Endothelial cell of umbilical vein (primary cell): ENCODE results near the gene OTOP2. TPM values are rescaled to one million over a fixed set of nuclear protein-coding genes. Genes with fewer than 3 reads are reported as not detected.

Source experiments
- BruUV-seq: library from RNA; stranded (reverse); fragments of 400-500 nt; replicated peaks from 2 replicates; lab custom pipeline; 2021; lab: Mats Ljungman, UMichigan
- CTCF ChIA-PET: fragments of 300-600, 350-600 bp; sonication (Branson Sonifier 250); formaldehyde crosslinking; loops from one replicate; lab custom pipeline; 2021; ENCODE audit warnings: antibody characterized with exemption, inconsistent platforms; lab: Charles Lee
- POLR2A ChIA-PET: fragments of 300-600, 350-600 bp; sonication (Branson Sonifier 250); formaldehyde crosslinking; loops from one replicate; lab custom pipeline; 2021; ENCODE audit warnings: antibody characterized with exemption, inconsistent platforms; lab: Charles Lee
- DNase-seq: peaks from one replicate; pipeline ENCODE4 v3.0.0-alpha.2; 2011; ENCODE audit warnings: low read depth, low spot score
- FAIRE-seq: peaks from 2 replicates; lab custom pipeline; 2011; peaks lifted over from hg19 to GRCh38; lab: Jason Lieb, UNC
- H2AFZ ChIP-seq: 2 replicates; pipeline ENCODE4 v1.6.0; 2012; ENCODE audit warnings: low read depth, low read length, control low read depth, inconsistent platforms
- H3K27ac ChIP-seq: 2 replicates; pipeline ENCODE4 v1.5.1; 2011; ENCODE audit warnings: low read depth, mild to moderate bottlenecking, control low read depth, low read length, moderate library complexity; ENCODE audit not compliant: insufficient read depth
- H3K27me3 ChIP-seq, 2 experiments: 2 replicates each; pipeline versions ENCODE4 v1.6.0 to v1.6.1; 2011; ENCODE audit warnings: low read length in 2 of 2, mixed read lengths in 1 of 2; ENCODE audit not compliant: control insufficient read depth in 2 of 2, insufficient read depth in 2 of 2
- H3K36me3 ChIP-seq, 2 experiments: 2 replicates in 1 of 2; 3 replicates in 1 of 2; pipeline ENCODE4 v1.5.1; 2011; ENCODE audit warnings: low read length in 2 of 2, mild to moderate bottlenecking in 1 of 2, moderate library complexity in 1 of 2; ENCODE audit not compliant: control insufficient read depth in 2 of 2, insufficient read depth in 2 of 2; ENCODE audit errors: extremely low read depth in 1 of 2
- H3K4me1 ChIP-seq: 3 replicates; pipeline ENCODE4 v1.5.1; 2011; ENCODE audit warnings: mild to moderate bottlenecking, low read length; ENCODE audit not compliant: control insufficient read depth, insufficient read depth; ENCODE audit errors: extremely low read depth
- H3K4me2 ChIP-seq: 2 replicates; pipeline ENCODE4 v1.6.1; 2011; ENCODE audit warnings: low read length, control low read depth, mixed read lengths; ENCODE audit not compliant: insufficient read depth
- H3K4me3 ChIP-seq, 3 experiments: fragments of 200-600 bp in 1 of 3; sonication (generic), shearing (Covaris generic) in 1 of 3; replicated peaks in 1 of 3; 2 replicates each; pipeline ENCODE4 v1.5.1; 2011 to 2016; ENCODE audit warnings: control low read depth in 3 of 3, low read length in 3 of 3, mild to moderate bottlenecking in 2 of 3, inconsistent platforms in 1 of 3, low read depth in 1 of 3, moderate library complexity in 1 of 3; ENCODE audit not compliant: insufficient read depth in 1 of 3
- H3K79me2 ChIP-seq: 2 replicates; pipeline ENCODE4 v1.6.0; 2012; ENCODE audit warnings: low read length, inconsistent platforms; ENCODE audit not compliant: control insufficient read depth, insufficient read depth
- H3K9ac ChIP-seq: replicated peaks from 2 replicates; pipeline ENCODE3; 2011; ENCODE audit warnings: low read length, control low read depth; ENCODE audit not compliant: insufficient read depth; ENCODE audit errors: extremely low read depth
- H3K9me1 ChIP-seq: replicated peaks from 3 replicates; pipeline ENCODE4 v1.6.0; 2011; ENCODE audit warnings: mild to moderate bottlenecking, low read length; ENCODE audit not compliant: control insufficient read depth, insufficient read depth; ENCODE audit errors: extremely low read depth
- H3K9me3 ChIP-seq: replicated peaks from 2 replicates; pipeline ENCODE4 v1.5.1; 2012; ENCODE audit warnings: low read length, inconsistent platforms; ENCODE audit not compliant: control insufficient read depth, insufficient read depth
- H4K20me1 ChIP-seq: replicated peaks from 2 replicates; pipeline ENCODE3; 2011; ENCODE audit warnings: mild to moderate bottlenecking, low read length; ENCODE audit not compliant: control insufficient read depth, insufficient read depth; ENCODE audit errors: extremely low read depth
- EZH2 ChIP-seq: IDR thresholded peaks from 2 replicates; pipeline ENCODE4 v1.6.1; 2012; ENCODE audit warnings: borderline replicate concordance, low read depth, mild to moderate bottlenecking, moderate library complexity, low read length, inconsistent platforms; ENCODE audit not compliant: severe bottlenecking
- FOS ChIP-seq: IDR thresholded peaks from 2 replicates; pipeline ENCODE4 v1.6.1; 2011; ENCODE audit warnings: mild to moderate bottlenecking, low read length, moderate library complexity, borderline replicate concordance; ENCODE audit not compliant: insufficient read depth
- GATA2 ChIP-seq: IDR thresholded peaks from 2 replicates; pipeline ENCODE4 v1.7.0; 2011; ENCODE audit warnings: low read depth, mild to moderate bottlenecking, moderate library complexity, mixed read lengths, low read length; ENCODE audit not compliant: insufficient read length, insufficient read depth
- JUN ChIP-seq: IDR thresholded peaks from 2 replicates; pipeline ENCODE4 v1.6.1; 2011; ENCODE audit warnings: borderline replicate concordance, low read depth; ENCODE audit not compliant: insufficient read length, insufficient read depth
- MAX ChIP-seq: IDR thresholded peaks from 2 replicates; pipeline ENCODE4 v1.6.1; 2011; ENCODE audit not compliant: insufficient read depth, insufficient read length
- MYC ChIP-seq: IDR thresholded peaks from one replicate; pipeline ENCODE4 v1.6.1; 2011; ENCODE audit warnings: mild to moderate bottlenecking, low read depth, low read length
- POLR2A ChIP-seq: IDR thresholded peaks from 2 replicates; pipeline ENCODE4 v1.6.1; 2012; ENCODE audit warnings: low read depth, mild to moderate bottlenecking, control low read depth, low read length
- POLR2AphosphoS5 ChIP-seq: IDR thresholded peaks from 2 replicates; pipeline ENCODE4 v1.6.1; 2012; ENCODE audit warnings: low read depth, mild to moderate bottlenecking, control low read depth, low read length, moderate library complexity; ENCODE audit not compliant: insufficient read depth
- dilution Hi-C: fragments of 300-500 bp; cut with MboI; formaldehyde crosslinking; loops from one replicate; pipeline ENCODE4 v1.15.0; 2019; ENCODE audit warnings: low sequenced_read_pairs; ENCODE audit not compliant: extremely low pct_ligation_motif_present
- intact Hi-C: fragments of 100-400 bp; cut with micrococcal nuclease; formaldehyde crosslinking; loops from one replicate; pipeline ENCODE4 v1.10.0; 2022
- polyA plus RNA-seq, 4 experiments: library from polyadenylated mRNA; depleted of rRNA in 3 of 4; stranded (reverse) in 3 of 4; unstranded in 1 of 4; fragments of >200 nt; gene quantifications; 2 replicates each; pipeline versions ENCODE4 v1.2.1 to v1.2.3, GENCODE V29; 2011 to 2012; ENCODE audit warnings: missing spikeins in 1 of 4
- total RNA-seq: library from RNA; stranded (reverse); gene quantifications from 2 replicates; pipeline ENCODE4 v1.2.3, GENCODE V29; 2021
- TF ChIP-seq, protein P1 (sequence below), 2 donors: IDR thresholded peaks; 1 replicate in 1 of 2; 2 replicates in 1 of 2; pipeline ENCODE4 v1.5.1; 2011; ENCODE audit warnings: low read length in 2 of 2, mild to moderate bottlenecking in 2 of 2, moderate library complexity in 2 of 2, control low read depth in 1 of 2, inconsistent platforms in 1 of 2, low read depth in 1 of 2; ENCODE audit not compliant: insufficient read depth in 1 of 2; ENCODE audit errors: extremely low read depth in 1 of 2

OTOP2 gene
- total and polyA plus RNA-seq, 2 donors (not counting 3 experiments of a cell fraction or from before 2014, with no cell fraction given), result not detected

- no peak overlapping the region for H3K27ac ChIP-seq
- H3K36me3 ChIP-seq, result no peaks in the 10 kb centered on the region
- FAIRE-seq, result no peak
- intact Hi-C loops, result no loop called here
- H3K4me2 ChIP-seq, result no peak overlapping the region
- H3K4me3 ChIP-seq, result no peak overlapping the region
- H3K79me2 ChIP-seq, result no peaks in the 10 kb centered on the region
- no peaks in the 10 kb centered on the region for H3K4me1 ChIP-seq
- no peak overlapping the region for H3K9ac ChIP-seq
- ChIA-PET CTCF (interaction anchor here (1.5 kb wide), 1 partner anchor 27 kb away, joined by 5 read pairs; no protein-coding TSS in a partner anchor), POLR2A (no interaction called here)
- BruUV-seq, result no TSS peak
- no peaks in the 10 kb centered on the region for H3K9me3 ChIP-seq
- dilution Hi-C loops, result no loop called here
- no peaks in the 10 kb centered on the region for H4K20me1 ChIP-seq
- TF ChIP-seq GATA2 (no peak), EZH2 (no peak), MYC (no peak), FOS (no peak), POLR2A (no peak), POLR2AphosphoS5 (no peak), MAX (no peak), JUN (no peak)
- TF ChIP-seq, protein P1, sequence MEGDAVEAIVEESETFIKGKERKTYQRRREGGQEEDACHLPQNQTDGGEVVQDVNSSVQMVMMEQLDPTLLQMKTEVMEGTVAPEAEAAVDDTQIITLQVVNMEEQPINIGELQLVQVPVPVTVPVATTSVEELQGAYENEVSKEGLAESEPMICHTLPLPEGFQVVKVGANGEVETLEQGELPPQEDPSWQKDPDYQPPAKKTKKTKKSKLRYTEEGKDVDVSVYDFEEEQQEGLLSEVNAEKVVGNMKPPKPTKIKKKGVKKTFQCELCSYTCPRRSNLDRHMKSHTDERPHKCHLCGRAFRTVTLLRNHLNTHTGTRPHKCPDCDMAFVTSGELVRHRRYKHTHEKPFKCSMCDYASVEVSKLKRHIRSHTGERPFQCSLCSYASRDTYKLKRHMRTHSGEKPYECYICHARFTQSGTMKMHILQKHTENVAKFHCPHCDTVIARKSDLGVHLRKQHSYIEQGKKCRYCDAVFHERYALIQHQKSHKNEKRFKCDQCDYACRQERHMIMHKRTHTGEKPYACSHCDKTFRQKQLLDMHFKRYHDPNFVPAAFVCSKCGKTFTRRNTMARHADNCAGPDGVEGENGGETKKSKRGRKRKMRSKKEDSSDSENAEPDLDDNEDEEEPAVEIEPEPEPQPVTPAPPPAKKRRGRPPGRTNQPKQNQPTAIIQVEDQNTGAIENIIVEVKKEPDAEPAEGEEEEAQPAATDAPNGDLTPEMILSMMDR (IDR thresholded peaks at IDR 0.05; ENCODE audit: extremely low read depth in 1 of 2, insufficient read depth in 1 of 2, low read depth in 1 of 2, low read length in 2 of 2), result no peak
- H3K27me3 ChIP-seq, result peaks cover 34 to 35% of the 10 kb centered on the region in 2 experiments
- no peak for DNase-seq
- H2AFZ ChIP-seq, result no peak overlapping the region
- no peaks in the 10 kb centered on the region for H3K9me1 ChIP-seq
These were observed 6.5 kb downstream of the OTOP2 start for GRCh38 chr17:74930535-74931036.
